ENCODE data around the gene PALB2.
A peak's percentile ranks its signal among the peaks of the same experiment; 100 is the strongest.

Gene PALB2

DNA sequence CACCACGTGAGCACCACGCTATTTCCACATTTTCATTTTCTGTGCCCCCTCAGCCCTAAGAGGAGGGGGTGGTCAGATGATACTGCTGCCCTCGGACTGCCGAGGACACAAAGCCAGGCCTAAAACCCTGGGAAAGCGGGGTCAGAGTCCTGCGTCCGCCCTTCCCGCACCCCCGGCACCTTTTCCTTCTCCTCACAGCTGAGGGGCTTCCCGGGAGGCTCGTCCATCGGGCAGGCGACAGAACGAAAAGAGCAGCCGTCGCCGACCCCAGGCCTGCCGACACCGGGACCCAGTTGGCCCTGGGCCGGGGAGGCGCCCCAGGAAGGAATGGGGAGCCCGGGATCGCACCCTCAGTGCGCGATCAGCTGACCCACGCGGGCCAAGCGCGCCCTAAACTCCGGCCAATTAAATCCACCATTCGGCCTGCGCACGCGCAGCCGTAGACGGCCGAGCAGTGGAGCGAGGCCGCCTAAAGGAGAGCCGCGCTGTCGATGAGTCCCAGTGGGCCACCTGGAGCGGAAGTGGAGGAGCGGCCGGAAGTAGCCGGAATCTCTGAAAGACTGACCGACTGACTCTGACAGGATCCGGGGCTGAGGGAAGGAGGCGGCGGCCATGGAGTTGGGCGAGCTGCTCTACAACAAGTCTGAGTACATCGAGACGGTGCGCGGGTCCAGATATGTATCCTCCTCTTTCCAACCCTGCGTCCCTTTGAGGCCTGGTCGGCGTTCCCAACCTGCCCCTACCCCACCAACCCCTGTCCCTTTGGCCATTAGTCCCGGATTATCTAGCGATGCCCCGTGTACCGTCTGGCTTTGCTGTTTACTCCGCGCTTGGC, at the start of gene PALB2, which contains the start of gene DCTN5:
Gene PALB2 (minus strand): TSS at position 380 of the 835 bp plus-strand sequence. CDS start 153 bp downstream, at position 227.
Gene DCTN5 (plus strand): TSS at position 536 of the 835 bp plus-strand sequence. CDS start 77 bp downstream, at position 613.
- DNase-seq, result peak; percentile 96

DNA sequence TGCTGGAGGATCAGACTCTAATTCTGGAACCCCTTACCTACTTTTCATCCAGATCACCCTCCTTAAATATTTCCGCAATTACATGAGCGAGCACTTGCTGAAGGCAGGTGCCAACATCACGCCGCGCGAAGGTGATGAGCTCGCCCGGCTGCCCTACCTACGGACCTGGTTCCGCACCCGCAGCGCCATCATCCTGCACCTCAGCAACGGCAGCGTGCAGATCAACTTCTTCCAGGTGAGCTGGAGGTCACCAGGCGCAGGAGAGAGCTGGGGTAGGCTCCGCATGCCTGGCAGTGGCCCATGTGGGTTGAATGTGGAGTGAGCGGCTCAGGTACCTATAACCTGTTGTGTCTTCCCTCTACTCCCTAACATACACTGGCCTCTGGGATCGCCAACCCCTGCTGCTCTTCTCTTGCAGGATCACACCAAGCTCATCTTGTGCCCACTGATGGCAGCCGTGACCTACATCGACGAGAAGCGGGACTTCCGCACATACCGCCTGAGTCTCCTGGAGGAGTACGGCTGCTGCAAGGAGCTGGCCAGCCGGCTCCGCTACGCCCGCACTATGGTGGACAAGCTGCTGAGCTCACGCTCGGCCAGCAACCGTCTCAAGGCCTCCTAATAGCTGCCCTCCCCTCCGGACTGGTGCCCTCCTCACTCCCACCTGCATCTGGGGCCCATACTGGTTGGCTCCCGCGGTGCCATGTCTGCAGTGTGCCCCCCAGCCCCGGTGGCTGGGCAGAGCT, 48.5 kb upstream of the PALB2 start:
- no peak for DNase-seq

- no peak for DNase-seq
Observed at GRCh38 chr16:23687034-23687808, 46.1 kb upstream of the PALB2 start.

- DNase-seq, result no peak
Observed at GRCh38 chr16:23683487-23683886, 42.4 kb upstream of the PALB2 start.

DNA sequence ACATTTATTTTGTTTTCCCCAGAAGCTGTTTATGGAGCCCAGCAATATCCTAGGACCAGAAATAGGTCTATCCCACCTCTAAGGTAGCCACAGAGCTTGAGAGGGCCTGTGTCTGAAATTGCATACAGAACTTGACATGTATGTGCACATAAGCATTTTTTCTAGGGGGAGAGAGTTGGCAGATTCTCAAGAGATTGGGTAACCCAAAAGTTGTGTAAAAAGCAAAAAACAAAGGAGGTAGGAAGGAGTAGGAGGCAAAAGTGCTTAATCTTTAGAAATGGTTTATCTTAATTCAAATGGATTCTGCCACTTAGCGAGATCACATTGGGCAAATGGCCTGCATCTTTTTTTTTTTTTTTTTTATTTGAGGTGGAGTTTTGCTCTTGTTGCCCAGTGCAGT, 41.1 kb upstream of the PALB2 start:
- no peak for DNase-seq

DNA sequence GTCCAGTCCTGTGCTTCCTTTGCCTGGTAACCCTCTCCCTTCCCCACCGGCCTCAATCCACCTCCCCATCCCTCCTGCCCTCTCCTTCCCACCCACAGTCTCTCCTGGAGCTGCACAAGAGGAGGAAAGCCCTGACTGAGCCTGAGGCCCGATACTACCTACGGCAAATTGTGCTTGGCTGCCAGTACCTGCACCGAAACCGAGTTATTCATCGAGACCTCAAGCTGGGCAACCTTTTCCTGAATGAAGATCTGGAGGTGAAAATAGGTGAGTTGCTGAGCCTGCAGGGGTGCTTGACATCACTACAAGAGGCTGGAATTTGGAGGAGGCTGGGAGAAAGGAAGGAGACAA, 38.9 kb upstream of the PALB2 start:
- no peak for DNase-seq

DNA sequence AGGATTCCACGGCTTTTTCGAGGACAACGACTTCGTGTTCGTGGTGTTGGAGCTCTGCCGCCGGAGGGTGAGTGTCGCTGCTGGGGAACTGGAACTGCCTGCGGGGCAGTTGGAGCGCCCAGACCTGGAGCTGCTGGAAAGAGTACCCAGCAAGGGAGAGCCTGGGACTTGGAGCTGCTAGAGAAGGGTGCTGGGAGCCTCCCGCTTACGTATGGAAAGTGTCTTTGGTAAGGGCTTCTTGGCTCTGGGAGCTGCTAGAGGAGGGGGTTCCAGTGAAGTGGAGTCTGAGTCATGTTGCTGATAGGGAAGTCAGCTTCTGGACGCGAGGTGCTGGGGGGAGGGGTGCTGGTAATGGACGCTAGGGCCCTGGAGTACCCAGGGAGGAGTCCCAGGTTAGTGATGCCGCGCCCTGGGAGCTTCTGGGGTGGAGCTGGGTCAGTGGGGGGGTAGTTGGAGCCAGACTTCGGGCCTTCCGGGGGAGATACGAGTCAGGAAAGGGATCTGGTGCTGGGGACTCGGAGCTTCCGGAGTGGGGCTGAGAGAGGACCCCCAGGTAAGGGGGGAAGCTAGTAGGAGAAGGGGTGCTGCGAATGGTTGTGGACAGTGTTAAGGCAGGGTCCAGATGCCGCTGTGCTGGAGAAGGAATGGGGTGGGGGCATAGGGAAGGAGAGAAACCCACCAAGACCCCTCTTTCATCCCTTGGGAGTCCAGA, 38.3 kb upstream of the PALB2 start:
- peak; percentile 67 for DNase-seq

- peak; percentile 93 for DNase-seq
Observed at GRCh38 chr16:23678430-23679273, 37.5 kb upstream of the PALB2 start, which contains the start of gene PLK1. Gene PLK1, plus strand, starts transcription at chr16:23678889. Its CDS starts 44 bp downstream, at chr16:23678933.

- no peak for DNase-seq
Observed at GRCh38 chr16:23676924-23677480, 35.9 kb upstream of the PALB2 start.

DNA sequence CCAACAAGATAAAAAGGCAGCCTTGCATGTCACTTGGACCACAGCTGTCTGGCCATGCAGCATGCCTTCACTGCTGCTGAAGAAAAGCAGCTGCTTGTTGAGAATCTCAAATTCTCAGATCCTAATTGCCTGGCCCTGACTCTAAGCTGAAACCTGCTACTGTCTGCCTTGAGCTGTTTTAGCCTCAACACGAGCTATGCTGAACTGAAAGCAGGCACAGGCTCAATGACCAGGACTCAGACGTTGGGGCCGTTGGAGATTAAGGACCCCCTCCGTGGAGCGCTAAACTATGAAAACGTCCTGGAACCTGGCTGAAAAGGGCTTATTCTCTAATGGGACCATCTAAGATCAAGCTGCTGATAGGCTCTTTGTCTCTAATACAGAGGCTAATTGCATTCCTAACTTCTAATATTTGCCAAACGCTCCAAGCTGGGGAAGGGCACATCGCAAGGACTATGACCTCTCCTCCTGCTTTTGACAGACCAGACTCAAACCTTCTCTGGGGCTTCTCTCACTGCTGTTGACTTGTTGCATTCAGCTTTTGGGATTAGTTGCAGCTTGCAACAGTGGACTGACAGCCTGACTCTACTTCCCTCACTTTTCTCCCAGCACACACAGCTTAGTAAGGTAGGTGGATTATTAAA, 33.0 kb upstream of the PALB2 start:
- DNase-seq, result no peak

- DNase-seq, result no peak
Observed at GRCh38 chr16:23670137-23670776, 29.1 kb upstream of the PALB2 start.

- DNase-seq, result no peak
Observed at GRCh38 chr16:23668873-23669272, 27.8 kb upstream of the PALB2 start.

GRCh38 chr16:23668225-23668624, 27.1 kb upstream of the PALB2 start:
- no peak for DNase-seq

DNA sequence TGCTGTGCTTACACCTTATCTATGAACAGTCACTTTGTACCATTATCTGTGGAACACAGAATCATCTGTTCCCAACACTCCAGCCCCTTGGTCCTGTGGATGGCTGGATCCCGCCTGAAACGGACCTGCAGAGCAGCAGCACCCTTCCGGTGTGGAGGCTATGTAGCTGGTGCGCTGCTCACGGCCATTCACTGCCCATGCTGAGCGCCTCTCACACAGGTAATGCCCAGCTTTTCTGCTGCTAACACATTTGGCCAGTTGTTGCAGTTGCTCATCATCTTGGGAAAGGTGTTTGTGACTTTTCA, 26.2 kb upstream of the PALB2 start:
- no peak for DNase-seq

GRCh38 chr16:23666571-23667354, 25.7 kb upstream of the PALB2 start:
- DNase-seq, result no peak

DNA sequence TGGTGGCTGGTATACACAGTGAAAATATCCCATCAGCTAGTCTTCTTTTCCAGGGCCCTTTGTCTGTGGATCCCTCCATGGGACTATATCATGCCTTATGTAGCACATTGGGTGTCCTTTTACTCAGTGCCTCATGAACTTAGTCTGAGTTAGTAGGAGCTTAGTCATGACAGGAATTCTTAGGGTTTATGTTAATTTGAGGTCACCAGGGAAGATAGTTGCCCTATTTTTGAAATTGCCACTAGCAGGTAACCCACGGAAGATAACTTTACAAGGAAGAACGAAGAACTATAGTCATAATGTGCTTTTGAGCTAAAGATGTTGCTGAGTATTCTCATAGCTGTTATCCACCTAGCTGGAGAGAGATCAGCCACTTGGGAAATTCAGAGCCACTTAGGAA, 22.8 kb upstream of the PALB2 start:
- DNase-seq, result no peak

- DNase-seq, result no peak
Observed at GRCh38 chr16:23651943-23652468, 10.9 kb upstream of the PALB2 start.

GRCh38 chr16:23650674-23651416, 9.7 kb upstream of the PALB2 start:
- no peak for DNase-seq
